GM06990 (cell line): ENCODE results near the gene DEFB124.
"Not testable (repeated sequence)": the region's sequence is repeated elsewhere in the genome, so short reads cannot be mapped to it uniquely, and the experiment has no call there.

ENCODE experiments used
- DNase-seq: peaks from one replicate; pipeline ENCODE4 v3.0.0-alpha.2; 2011; ENCODE audit not compliant: insufficient read length; ENCODE audit errors: extremely low read depth
- H3K27me3 ChIP-seq: replicated peaks from 2 replicates; pipeline ENCODE4 v1.6.0; 2011; ENCODE audit warnings: low read length; ENCODE audit not compliant: control insufficient read depth, insufficient read depth
- H3K36me3 ChIP-seq: 2 replicates; pipeline ENCODE4 v1.5.1; 2011; ENCODE audit warnings: low read length; ENCODE audit not compliant: control insufficient read depth, insufficient read depth
- H3K4me3 ChIP-seq: replicated peaks from 2 replicates; pipeline ENCODE4 v1.5.1; 2011; ENCODE audit warnings: low read depth, mild to moderate bottlenecking, control low read depth, low read length
- CTCF ChIP-seq: IDR thresholded peaks from 2 replicates; pipeline ENCODE4 v1.5.1; 2011; ENCODE audit warnings: low read length, control low read depth, mild to moderate bottlenecking, inconsistent platforms; ENCODE audit not compliant: insufficient read depth, poor library complexity, severe bottlenecking

The DEFB124 gene

GRCh38 chr20:31474097-31474436 is 860 bp downstream of the DEFB124 start:
- DNase-seq = peak; percentile 29
- TF ChIP-seq CTCF = no peak
- H3K36me3 ChIP-seq = no peaks in the 10 kb centered on the region
- H3K27me3 ChIP-seq = peaks cover 2% of the 10 kb centered on the region; the same call in 1 of the 2 replicates
- no peak overlapping the region for H3K4me3 ChIP-seq

GRCh38 chr20:31473331-31474096 is 1.4 kb downstream of the DEFB124 start:
- no peak for DNase-seq
- no peak overlapping the region for H3K4me3 ChIP-seq
- H3K27me3 ChIP-seq = peaks cover 2% of the 10 kb centered on the region; the same call in 1 of the 2 replicates
- no peak for TF ChIP-seq CTCF
- H3K36me3 ChIP-seq = no peaks in the 10 kb centered on the region

GRCh38 chr20:31472395-31473330 is 2.3 kb downstream of the DEFB124 start:
- no peak overlapping the region for H3K4me3 ChIP-seq
- TF ChIP-seq CTCF = no peak
- no peak for DNase-seq
- H3K36me3 ChIP-seq = no peaks in the 10 kb centered on the region
- peaks cover 2% of the 10 kb centered on the region; the same call in 1 of the 2 replicates for H3K27me3 ChIP-seq

GRCh38 chr20:31470946-31471345 is 4.0 kb downstream of the DEFB124 start:
- not testable (repeated sequence) for DNase-seq, H3K36me3 ChIP-seq, H3K27me3 ChIP-seq, H3K4me3 ChIP-seq

- no peak for TF ChIP-seq CTCF
- no peaks in the 10 kb centered on the region for H3K36me3 ChIP-seq
- H3K27me3 ChIP-seq = no peaks in the 10 kb centered on the region
- DNase-seq = no peak
- H3K4me3 ChIP-seq = no peak overlapping the region
These were observed 20.6 kb downstream of the DEFB124 start for GRCh38 chr20:31454361-31454760.

GRCh38 chr20:31452575-31452974 is 22.4 kb downstream of the DEFB124 start:
- Histone ChIP-seq H3K4me3 (no peak overlapping the region), H3K27me3 (no peaks in the 10 kb centered on the region), H3K36me3 (no peaks in the 10 kb centered on the region)
- no peak for DNase-seq
- no peak for TF ChIP-seq CTCF
